HepG2 (cell line): Measurements from ENCODE around the gene SYCE3. TPM values are rescaled to one million over a fixed set of nuclear protein-coding genes. Genes with fewer than 3 reads are reported as not detected.

Experiments
- ARNT ChIP-seq: fragments of 450-650 bp; IDR thresholded peaks from 2 replicates; pipeline ENCODE4 v1.6.1; 2017
- CBX2 ChIP-seq, 2 experiments: fragments of 200-600 bp in 1 of 2; sonication (generic); formaldehyde crosslinking in 1 of 2; IDR thresholded peaks; 2 replicates each; pipeline versions ENCODE4 v1.7.0 to v1.8.1; 2018 to 2022; ENCODE audit warnings: low read depth in 2 of 2, low read length in 1 of 2, mild to moderate bottlenecking in 1 of 2, missing genetic modification reagents in 1 of 2
- HCFC1 ChIP-seq: fragments of 150-350 bp; IDR thresholded peaks from 2 replicates; pipeline ENCODE4 v1.6.1; 2014; ENCODE audit warnings: low read depth, low read length
- KAT8 ChIP-seq: IDR thresholded peaks from 2 replicates; pipeline ENCODE4 v1.6.1; 2016; ENCODE audit warnings: missing genetic modification reagents, missing compliant biosample characterization
- MAFK ChIP-seq, 2 experiments: IDR thresholded peaks in 1 of 2; conservative IDR thresholded peaks in 1 of 2; 2 replicates each; pipeline ENCODE4 v1.6.1; 2011; ENCODE audit warnings: improper control_type of control experiment in 2 of 2, low read length in 2 of 2
- MLX ChIP-seq: IDR thresholded peaks from 2 replicates; pipeline ENCODE4 v1.6.1; 2016
- MXD4 ChIP-seq: IDR thresholded peaks from 2 replicates; pipeline ENCODE4 v1.6.1; 2016; ENCODE audit warnings: mild to moderate bottlenecking, missing biosample characterization, missing genetic modification reagents
- NFE2L2 ChIP-seq: fragments of 150-350 bp; IDR thresholded peaks from 2 replicates; pipeline ENCODE4 v1.6.1; 2014; ENCODE audit warnings: low read length
- NR2F1 ChIP-seq, 2 experiments: fragments of 450-650 bp in 1 of 2; formaldehyde crosslinking in 1 of 2; IDR thresholded peaks; 2 replicates each; pipeline versions ENCODE4 v1.5.0 to v1.6.1; 2016 to 2020; ENCODE audit warnings: mild to moderate bottlenecking in 1 of 2, missing compliant biosample characterization in 1 of 2, missing genetic modification reagents in 1 of 2, moderate library complexity in 1 of 2
- SALL1 ChIP-seq: sonication (generic); formaldehyde crosslinking; IDR thresholded peaks from 2 replicates; pipeline ENCODE4 v1.8.0; 2022; ENCODE audit warnings: mild to moderate bottlenecking, missing genetic modification reagents
- TFDP1 ChIP-seq: IDR thresholded peaks from 2 replicates; pipeline ENCODE4 v1.6.1; 2016; ENCODE audit warnings: missing compliant biosample characterization, missing genetic modification reagents, borderline replicate concordance
- TOE1 ChIP-seq: sonication (generic); formaldehyde crosslinking; IDR thresholded peaks from 2 replicates; pipeline ENCODE4 v1.4.0; 2020; ENCODE audit warnings: mild to moderate bottlenecking, missing genetic modification reagents
- XRCC5 ChIP-seq: fragments of 200-400 bp; formaldehyde crosslinking; optimal IDR thresholded peaks from 2 replicates; pipeline ENCODE3; 2017; ENCODE audit warnings: mild to moderate bottlenecking, low read length
- ZC3H4 ChIP-seq: sonication (generic); formaldehyde crosslinking; IDR thresholded peaks from 2 replicates; pipeline ENCODE4 v1.4.0; 2020; ENCODE audit warnings: missing genetic modification reagents, borderline replicate concordance
- ZNF101 ChIP-seq: sonication (generic); formaldehyde crosslinking; IDR thresholded peaks from 2 replicates; pipeline ENCODE4 v1.4.0; 2020; ENCODE audit warnings: mild to moderate bottlenecking, low read depth, missing genetic modification reagents, borderline replicate concordance
- ZNF160 ChIP-seq: sonication (generic); formaldehyde crosslinking; IDR thresholded peaks from 2 replicates; pipeline ENCODE4 v1.8.0; 2022; ENCODE audit warnings: mild to moderate bottlenecking, inconsistent platforms, missing genetic modification reagents
- ZNF235 ChIP-seq: sonication (generic); formaldehyde crosslinking; IDR thresholded peaks from 2 replicates; pipeline ENCODE4 v1.8.1; 2023; ENCODE audit warnings: mild to moderate bottlenecking, missing genetic modification reagents, borderline replicate concordance
- ZNF296 ChIP-seq: sonication (generic); formaldehyde crosslinking; conservative IDR thresholded peaks from 2 replicates; pipeline ENCODE4 v1.5.0; 2020; ENCODE audit warnings: mild to moderate bottlenecking, missing genetic modification reagents
- ZNF713 ChIP-seq: sonication (generic); formaldehyde crosslinking; IDR thresholded peaks from 2 replicates; pipeline ENCODE4 v1.4.0; 2020; ENCODE audit warnings: mild to moderate bottlenecking, missing genetic modification reagents
- polyA plus RNA-seq, 8 experiments: library from polyadenylated mRNA; depleted of rRNA in 3 of 8; stranded (reverse) in 7 of 8; unstranded in 1 of 8; fragments of >200 nt; fragmentation: Illumina TruSeq in 4 of 8; extraction: Trizol in 4 of 8; gene quantifications; 2 replicates each; pipeline versions ENCODE4 v1.2.1 to v1.2.3, GENCODE V29; 2011 to 2016; ENCODE audit warnings: low read depth in 4 of 8, missing spikeins in 1 of 8, mixed read lengths in 1 of 8; ENCODE audit not compliant: insufficient read depth in 1 of 8
- total RNA-seq, 5 experiments: library from RNA; depleted of rRNA; stranded (reverse); fragments of >200 nt; fragmentation: Illumina TruSeq; extraction: Trizol; gene quantifications; 2 replicates each; pipeline ENCODE4 v1.2.3, GENCODE V29; 2016; ENCODE audit warnings: low read depth in 1 of 5
- TF ChIP-seq, protein P1 (sequence below): sonication (generic); formaldehyde crosslinking; IDR thresholded peaks from 2 replicates; pipeline ENCODE4 v1.8.1; 2022; ENCODE audit warnings: low read depth, mild to moderate bottlenecking, missing genetic modification reagents
- TF ChIP-seq, protein P2 (sequence below): sonication (generic); formaldehyde crosslinking; IDR thresholded peaks from 2 replicates; pipeline ENCODE4 v1.5.0; 2020; ENCODE audit warnings: missing genetic modification reagents
- TF ChIP-seq, protein P3 (sequence below): fragments of 450-650 bp; IDR thresholded peaks from 2 replicates; pipeline ENCODE4 v1.6.1; 2017; ENCODE audit warnings: mild to moderate bottlenecking

SYCE3 gene
- total and polyA plus RNA-seq, 2 of the 13 experiments (the other 11 are each of a cell fraction or from before 2014, with no cell fraction given) = not detected

- TF ChIP-seq, protein P1, sequence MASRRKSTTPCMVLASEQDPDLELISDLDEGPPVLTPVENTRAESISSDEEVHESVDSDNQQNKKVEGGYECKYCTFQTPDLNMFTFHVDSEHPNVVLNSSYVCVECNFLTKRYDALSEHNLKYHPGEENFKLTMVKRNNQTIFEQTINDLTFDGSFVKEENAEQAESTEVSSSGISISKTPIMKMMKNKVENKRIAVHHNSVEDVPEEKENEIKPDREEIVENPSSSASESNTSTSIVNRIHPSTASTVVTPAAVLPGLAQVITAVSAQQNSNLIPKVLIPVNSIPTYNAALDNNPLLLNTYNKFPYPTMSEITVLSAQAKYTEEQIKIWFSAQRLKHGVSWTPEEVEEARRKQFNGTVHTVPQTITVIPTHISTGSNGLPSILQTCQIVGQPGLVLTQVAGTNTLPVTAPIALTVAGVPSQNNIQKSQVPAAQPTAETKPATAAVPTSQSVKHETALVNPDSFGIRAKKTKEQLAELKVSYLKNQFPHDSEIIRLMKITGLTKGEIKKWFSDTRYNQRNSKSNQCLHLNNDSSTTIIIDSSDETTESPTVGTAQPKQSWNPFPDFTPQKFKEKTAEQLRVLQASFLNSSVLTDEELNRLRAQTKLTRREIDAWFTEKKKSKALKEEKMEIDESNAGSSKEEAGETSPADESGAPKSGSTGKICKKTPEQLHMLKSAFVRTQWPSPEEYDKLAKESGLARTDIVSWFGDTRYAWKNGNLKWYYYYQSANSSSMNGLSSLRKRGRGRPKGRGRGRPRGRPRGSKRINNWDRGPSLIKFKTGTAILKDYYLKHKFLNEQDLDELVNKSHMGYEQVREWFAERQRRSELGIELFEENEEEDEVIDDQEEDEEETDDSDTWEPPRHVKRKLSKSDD (CRISPR knock-in tag) = peak; percentile 94; the same call in 1 of the 2 replicates
- TF ChIP-seq ZNF235 (CRISPR knock-in tag) (peak; percentile 98), ARNT (no peak), ZC3H4 (peak; percentile 67; the same call in 1 of the 2 replicates), MLX (CRISPR knock-in tag) (peak; percentile 69; the same call in 1 of the 2 replicates), HCFC1 (no peak), TFDP1 (CRISPR knock-in tag) (peak; percentile 58; the same call in 1 of the 2 replicates), TOE1 (CRISPR knock-in tag) (peak; percentile 93; the same call in 1 of the 2 replicates), CBX2 (IDR thresholded peaks at IDR 0.05; ENCODE audit: low read depth, low read length) (no peak), CBX2 (CRISPR knock-in tag; IDR thresholded peaks at IDR 0.05; ENCODE audit: low read depth) (peak; percentile 67; the same call in 1 of the 2 replicates), ZNF101 (CRISPR knock-in tag) (0 out of 2 replicates have a peak, but pooled peaks have one; percentile 41), MAFK (conservative IDR thresholded peaks at IDR 0.05 in 1 of 2, IDR thresholded peaks at IDR 0.05 in 1 of 2; ENCODE audit: low read length in 2 of 2) (no peak), SALL1 (CRISPR knock-in tag) (peak; percentile 99), NR2F1 (CRISPR knock-in tag; IDR thresholded peaks at IDR 0.05) (peak in 1 of 2 experiments; percentile 33; a peak in 1 of 4 replicates), XRCC5 (peak; percentile 54), MXD4 (CRISPR knock-in tag) (peak; percentile 99), ZNF296 (CRISPR knock-in tag) (peak; percentile 98), ZNF160 (CRISPR knock-in tag) (peak; percentile 97), KAT8 (CRISPR knock-in tag) (peak; percentile 78; the same call in 1 of the 2 replicates), NFE2L2 (no peak), ZNF713 (CRISPR knock-in tag) (no peak)
- TF ChIP-seq, protein P2, sequence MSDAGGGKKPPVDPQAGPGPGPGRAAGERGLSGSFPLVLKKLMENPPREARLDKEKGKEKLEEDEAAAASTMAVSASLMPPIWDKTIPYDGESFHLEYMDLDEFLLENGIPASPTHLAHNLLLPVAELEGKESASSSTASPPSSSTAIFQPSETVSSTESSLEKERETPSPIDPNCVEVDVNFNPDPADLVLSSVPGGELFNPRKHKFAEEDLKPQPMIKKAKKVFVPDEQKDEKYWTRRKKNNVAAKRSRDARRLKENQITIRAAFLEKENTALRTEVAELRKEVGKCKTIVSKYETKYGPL (CRISPR knock-in tag) = peak; percentile 99
- TF ChIP-seq, protein P3, sequence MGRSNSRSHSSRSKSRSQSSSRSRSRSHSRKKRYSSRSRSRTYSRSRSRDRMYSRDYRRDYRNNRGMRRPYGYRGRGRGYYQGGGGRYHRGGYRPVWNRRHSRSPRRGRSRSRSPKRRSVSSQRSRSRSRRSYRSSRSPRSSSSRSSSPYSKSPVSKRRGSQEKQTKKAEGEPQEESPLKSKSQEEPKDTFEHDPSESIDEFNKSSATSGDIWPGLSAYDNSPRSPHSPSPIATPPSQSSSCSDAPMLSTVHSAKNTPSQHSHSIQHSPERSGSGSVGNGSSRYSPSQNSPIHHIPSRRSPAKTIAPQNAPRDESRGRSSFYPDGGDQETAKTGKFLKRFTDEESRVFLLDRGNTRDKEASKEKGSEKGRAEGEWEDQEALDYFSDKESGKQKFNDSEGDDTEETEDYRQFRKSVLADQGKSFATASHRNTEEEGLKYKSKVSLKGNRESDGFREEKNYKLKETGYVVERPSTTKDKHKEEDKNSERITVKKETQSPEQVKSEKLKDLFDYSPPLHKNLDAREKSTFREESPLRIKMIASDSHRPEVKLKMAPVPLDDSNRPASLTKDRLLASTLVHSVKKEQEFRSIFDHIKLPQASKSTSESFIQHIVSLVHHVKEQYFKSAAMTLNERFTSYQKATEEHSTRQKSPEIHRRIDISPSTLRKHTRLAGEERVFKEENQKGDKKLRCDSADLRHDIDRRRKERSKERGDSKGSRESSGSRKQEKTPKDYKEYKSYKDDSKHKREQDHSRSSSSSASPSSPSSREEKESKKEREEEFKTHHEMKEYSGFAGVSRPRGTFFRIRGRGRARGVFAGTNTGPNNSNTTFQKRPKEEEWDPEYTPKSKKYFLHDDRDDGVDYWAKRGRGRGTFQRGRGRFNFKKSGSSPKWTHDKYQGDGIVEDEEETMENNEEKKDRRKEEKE = no peak
Measured at GRCh38 chr22:50599816-50600455, 37.2 kb upstream of the SYCE3 start (continued).
